HCEC 1CT (cell line): ENCODE measurements around the gene TICAM1.

ENCODE experiments used
- DNase-seq: peaks from one replicate; pipeline ENCODE4 v3.0.0-alpha.2; 2017

TICAM1 gene

GRCh38 chr19:4768934-4769777 is 62.4 kb downstream of the TICAM1 start:
- DNase-seq, result peak; percentile 27
